Glutamatergic neuron (in vitro differentiated cells): ENCODE data around the gene SENP3. TPM values are rescaled to one million over a fixed set of nuclear protein-coding genes. Genes with fewer than 3 reads are reported as not detected.

Source experiments
- DNase-seq: peaks from one replicate; pipeline ENCODE4 v3.0.0; 2022
- H3K27ac Mint-ChIP-seq: one replicate; pipeline ENCODE4 v1.8.0; 2020; ENCODE audit warnings: mild to moderate bottlenecking, mixed read lengths, inconsistent platforms; ENCODE audit not compliant: unreplicated experiment
- H3K27me3 Mint-ChIP-seq: one replicate; pipeline ENCODE4 v1.8.0; 2020; ENCODE audit warnings: mild to moderate bottlenecking, moderate library complexity, mixed read lengths, inconsistent platforms; ENCODE audit not compliant: unreplicated experiment
- H3K36me3 Mint-ChIP-seq: one replicate; pipeline ENCODE4 v1.8.0; 2020; ENCODE audit warnings: mild to moderate bottlenecking, mixed read lengths, inconsistent platforms; ENCODE audit not compliant: unreplicated experiment
- H3K4me1 Mint-ChIP-seq: one replicate; pipeline ENCODE4 v1.8.0; 2020; ENCODE audit warnings: mild to moderate bottlenecking, low read depth, mixed read lengths, inconsistent platforms; ENCODE audit not compliant: unreplicated experiment
- H3K4me3 Mint-ChIP-seq: one replicate; pipeline ENCODE4 v1.8.0; 2020; ENCODE audit warnings: mild to moderate bottlenecking, mixed read lengths, inconsistent platforms; ENCODE audit not compliant: unreplicated experiment
- H3K9me3 Mint-ChIP-seq: one replicate; pipeline ENCODE4 v1.8.0; 2020; ENCODE audit warnings: mild to moderate bottlenecking, moderate library complexity, mixed read lengths, inconsistent platforms; ENCODE audit not compliant: unreplicated experiment
- CTCF ChIP-seq: fragments of 200-600 bp; sonication (generic); IDR thresholded peaks from one replicate; pipeline ENCODE4 v1.5.0; 2021; ENCODE audit not compliant: partially characterized antibody, unreplicated experiment
- total RNA-seq: library from RNA; stranded (reverse); fragmentation: NEBNext Ultra II Directional; extraction: Animal tissue kit (Norgen Biotek cat#: 25700); gene quantifications from one replicate; pipeline ENCODE4 v1.2.1, GENCODE V29; 2021; ENCODE audit not compliant: unreplicated experiment

The SENP3 gene
- total RNA-seq, 1 donor from 2014 or later: 66.4 TPM

DNA sequence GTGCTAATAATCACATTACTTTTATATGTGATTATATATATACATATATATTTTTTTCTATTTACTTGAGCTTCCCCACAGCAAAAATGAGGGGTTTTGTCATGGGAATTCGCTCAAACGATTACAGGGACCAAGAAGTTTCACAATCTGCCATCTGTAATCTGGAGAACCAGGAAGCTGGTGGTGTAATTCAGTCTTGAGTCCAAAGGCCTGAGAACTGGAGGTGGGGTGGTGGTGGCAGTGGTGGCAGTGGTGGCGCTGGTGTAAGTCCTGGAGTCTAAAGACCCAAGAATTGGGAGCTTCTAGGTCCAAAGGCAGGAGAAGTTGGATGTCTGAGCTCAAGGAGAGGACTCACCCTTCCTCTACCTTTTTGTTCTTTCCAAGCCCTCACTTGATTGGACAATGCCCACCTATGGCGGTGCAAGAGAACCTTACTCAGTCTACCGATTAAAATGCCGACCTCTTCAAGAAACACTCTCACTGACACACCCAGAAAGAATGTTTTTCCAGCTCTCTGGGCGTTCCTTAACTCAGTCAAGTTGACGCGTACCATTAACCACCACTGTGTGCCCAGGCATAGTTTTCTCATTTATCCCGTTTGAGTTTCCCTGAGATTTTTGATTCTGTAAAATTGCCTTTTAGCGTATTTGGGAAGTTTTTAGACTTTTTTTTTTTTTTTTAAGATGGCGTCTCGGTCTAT lies 45.7 kb upstream of the SENP3 start:
- DNase-seq: no peak
- H3K27ac Mint-ChIP-seq: no peak overlapping the region
- no peaks in the 10 kb centered on the region for H3K4me1 Mint-ChIP-seq
- H3K36me3 Mint-ChIP-seq: no peaks in the 10 kb centered on the region
- peaks cover 3% of the 10 kb centered on the region for H3K9me3 Mint-ChIP-seq
- H3K4me3 Mint-ChIP-seq: no peak overlapping the region
- no peak for TF ChIP-seq CTCF
- H3K27me3 Mint-ChIP-seq: no peaks in the 10 kb centered on the region

GRCh38 chr17:7523033-7523432 lies 38.7 kb upstream of the SENP3 start:
- no peak for TF ChIP-seq CTCF
- no peak for DNase-seq
- no peak overlapping the region for H3K27ac Mint-ChIP-seq
- no peaks in the 10 kb centered on the region for H3K4me1 Mint-ChIP-seq
- H3K4me3 Mint-ChIP-seq: no peak overlapping the region
- H3K36me3 Mint-ChIP-seq: no peaks in the 10 kb centered on the region
- peaks cover 5% of the 10 kb centered on the region for H3K9me3 Mint-ChIP-seq
- H3K27me3 Mint-ChIP-seq: no peaks in the 10 kb centered on the region

GRCh38 chr17:7528842-7529241 lies 32.9 kb upstream of the SENP3 start:
- H3K36me3 Mint-ChIP-seq: peaks cover 6% of the 10 kb centered on the region
- TF ChIP-seq CTCF: no peak
- H3K9me3 Mint-ChIP-seq: peaks cover 9% of the 10 kb centered on the region
- DNase-seq: no peak
- H3K27me3 Mint-ChIP-seq: peaks cover 2% of the 10 kb centered on the region
- H3K4me1 Mint-ChIP-seq: no peaks in the 10 kb centered on the region
- H3K4me3 Mint-ChIP-seq: no peak overlapping the region
- H3K27ac Mint-ChIP-seq: no peak overlapping the region

- H3K27ac Mint-ChIP-seq: no peak overlapping the region
- TF ChIP-seq CTCF: no peak
- H3K4me1 Mint-ChIP-seq: no peaks in the 10 kb centered on the region
- peaks cover 6% of the 10 kb centered on the region for H3K36me3 Mint-ChIP-seq
- H3K9me3 Mint-ChIP-seq: peaks cover 7% of the 10 kb centered on the region
- no peak overlapping the region for H3K4me3 Mint-ChIP-seq
- DNase-seq: no peak
- H3K27me3 Mint-ChIP-seq: peaks cover 2% of the 10 kb centered on the region
Observed at GRCh38 chr17:7530023-7530900, 31.5 kb upstream of the SENP3 start.

DNA sequence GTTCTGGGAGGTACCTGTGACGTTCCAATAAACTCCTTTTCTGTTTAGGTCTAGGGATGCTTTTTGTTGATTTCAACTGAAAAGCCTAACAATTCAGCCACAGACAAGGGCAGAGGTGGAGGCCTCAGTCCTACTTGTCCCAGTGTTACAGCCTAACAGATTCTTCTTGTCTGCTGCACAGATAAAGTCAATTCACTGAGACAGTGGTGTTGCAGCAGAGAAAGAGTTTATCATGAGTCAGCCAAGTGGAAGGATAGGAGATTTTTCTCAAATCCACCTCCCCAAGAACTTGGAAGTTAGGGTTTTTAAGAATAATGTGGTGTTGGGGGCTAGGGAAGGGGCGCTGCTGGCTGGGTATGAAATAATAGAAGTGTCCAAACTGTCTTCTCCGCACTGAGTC lies 23.7 kb upstream of the SENP3 start:
- Mint-ChIP-seq H3K9me3 (peaks cover 4% of the 10 kb centered on the region), H3K27me3 (peaks cover 2% of the 10 kb centered on the region), H3K27ac (no peak overlapping the region), H3K4me1 (no peaks in the 10 kb centered on the region), H3K36me3 (peaks cover 6% of the 10 kb centered on the region), H3K4me3 (no peak overlapping the region)
- no peak for TF ChIP-seq CTCF
- DNase-seq: no peak
